GM12801 (cell line): ENCODE measurements around the gene RNF180.

Experiments
- CTCF ChIP-seq: IDR thresholded peaks from one replicate; pipeline ENCODE4 v1.5.1; 2011; ENCODE audit warnings: control low read depth; ENCODE audit not compliant: insufficient read length; ENCODE audit errors: extremely low read depth

The RNF180 gene

GRCh38 chr5:64181440-64181839 lies 15.8 kb downstream of the RNF180 start:
- no peak for TF ChIP-seq CTCF

GRCh38 chr5:64183956-64184355 lies 18.3 kb downstream of the RNF180 start:
- no peak for TF ChIP-seq CTCF

GRCh38 chr5:64184832-64185231 lies 19.2 kb downstream of the RNF180 start:
- TF ChIP-seq CTCF = no peak

GRCh38 chr5:64188776-64189175 lies 23.1 kb downstream of the RNF180 start:
- TF ChIP-seq CTCF = no peak

- TF ChIP-seq CTCF = no peak
Measured at GRCh38 chr5:64190562-64191306, 25.1 kb downstream of the RNF180 start.

- no peak for TF ChIP-seq CTCF
Measured at GRCh38 chr5:64195981-64196380, 30.3 kb downstream of the RNF180 start.

GRCh38 chr5:64199425-64199824 lies 33.8 kb downstream of the RNF180 start:
- no peak for TF ChIP-seq CTCF
